Heart right ventricle (tissue), 16 donors: ENCODE data around the gene HES4. TPM values are rescaled to one million over a fixed set of nuclear protein-coding genes. Genes with fewer than 3 reads are reported as not detected.
"Not testable (repeated sequence)": the region's sequence is repeated elsewhere in the genome, so short reads cannot be mapped to it uniquely, and the experiment has no call there.

Source experiments
- ATAC-seq, 8 donors: fragments of 200-7000 bp; cut with Tn5 transposase; one replicate each; pipeline ENCODE4 v1.9.1; 2020; ENCODE audit warnings: mild to moderate bottlenecking in 8 of 8, moderate library complexity in 8 of 8, moderate number of reproducible peaks in 1 of 8
- DNase-seq, 2 donors: peaks; one replicate each; pipeline ENCODE4 v3.0.0-alpha.2; 2020
- H3K27ac ChIP-seq, 10 donors: fragments of 200-600 bp; sonication (generic) in 2 of 10; one replicate each; pipeline versions ENCODE4 v1.5.0 to v1.8.0; 2020 to 2022; ENCODE audit warnings: mild to moderate bottlenecking in 3 of 10
- H3K27me3 ChIP-seq, 7 donors: fragments of 200-600 bp; one replicate each; pipeline ENCODE4 v1.8.0; 2021 to 2022; ENCODE audit warnings: mild to moderate bottlenecking in 2 of 7
- H3K36me3 ChIP-seq, 9 donors: fragments of 200-600 bp; sonication (generic) in 1 of 9; one replicate each; pipeline versions ENCODE4 v1.5.0 to v1.8.0; 2020 to 2022; ENCODE audit warnings: mild to moderate bottlenecking in 2 of 9
- H3K4me1 ChIP-seq, 9 donors: fragments of 200-600 bp; sonication (generic) in 1 of 9; one replicate each; pipeline versions ENCODE4 v1.5.0 to v1.8.0; 2020 to 2022; ENCODE audit warnings: mild to moderate bottlenecking in 4 of 9
- H3K4me3 ChIP-seq, 10 donors: fragments of 200-600 bp; sonication (generic) in 2 of 10; one replicate each; pipeline versions ENCODE4 v1.5.0 to v1.8.0; 2020 to 2022; ENCODE audit warnings: mild to moderate bottlenecking in 7 of 10, moderate library complexity in 2 of 10
- H3K9me3 ChIP-seq, 11 donors: fragments of 200-600 bp in 10 of 11; sonication (generic) in 2 of 11; one replicate each; pipeline versions ENCODE4 v1.5.0 to v1.8.0; 2013 to 2022; ENCODE audit warnings: mild to moderate bottlenecking in 2 of 11, control low read depth in 1 of 11, moderate library complexity in 1 of 11
- CTCF ChIP-seq, 9 donors: fragments of 200-600 bp; sonication (generic) in 2 of 9; IDR thresholded peaks; one replicate each; pipeline versions ENCODE4 v1.5.0 to v1.8.0; 2021 to 2022; ENCODE audit warnings: antibody characterized with exemption in 9 of 9, mild to moderate bottlenecking in 5 of 9, moderate library complexity in 1 of 9
- WGBS, 2 donors: extraction: QIAGEN DNeasy Blood & Tissue Kit; methylation state at CpG; one replicate each; pipeline ENCODE4 v1.1.7; 2013; ENCODE audit warnings: inconsistent platforms in 1 of 2; 5-methylcytosine and 5-hydroxymethylcytosine counted together
- intact Hi-C, 10 donors: fragments of 100-400 bp; cut with DNase I; formaldehyde crosslinking; loops; one replicate each; pipeline versions ENCODE4 v1.11.1 to v1.14.2; 2022
- polyA plus RNA-seq, 2 donors: library from polyadenylated mRNA; stranded (reverse); fragments of 200-250 nt; gene quantifications; one replicate each; pipeline ENCODE4 v1.2.3, GENCODE V29; 2013
- total RNA-seq, 10 donors: library from RNA; stranded (reverse); fragmentation: NEBNext Ultra II Directional in 3 of 10; extraction: Animal tissue kit (Norgen Biotek cat#: 25700) in 3 of 10; gene quantifications; one replicate each; pipeline versions ENCODE4 v1.2.1 to v1.2.4, GENCODE V29; 2021 to 2023
- donor health status: Arrhythmogenic right ventricular cardiomyopathy.
- donor health status: ischemic (EF 13 %, LVEDD 7.1; RV severe dilation, severe dysfunction).
- donor health status: healthy with polysubstance abuse.
- donor health status: DM: no; HTN: yes; CAD: no.
- donor health status: DM: no; HTN: no; CAD: no.
- donor health status: ischemic (EF 25% LVEDD 6.9; RV normal size, moderate dysfunction).
- donor health status: ischemic (EF 25% LVEDD 5.7; RV mildly dilated, moderate dysfunction).
- donor health status: healthy.
- donor health status: DM: yes; HTN: yes; CAD: no.
- donor health status: Ischemic cardiomyopathy.
- donor health status: ischemic (EF 35%, LVEDD 5.7; RV mildly dilated, moderate dysfunction).
- donor health status: nonischemic (EF 11% LVEDD 7.7; RV severe dilation, severe dysfunction).
- donor health status: DM: yes; HTN: yes; CAD: no.
- donor health status: PGD.
- donor health status: ischemic (EF 29% LVEDD 5.4; RV normal size, mild dysfunction).
- donor health status: nonischemic (EF 23%, LVEDD 6.1; RV moderate dilation, normal function).

HES4 gene
- total and polyA plus RNA-seq, 12 donors: 28.5 to 78.1 (median 45.1) TPM

DNA sequence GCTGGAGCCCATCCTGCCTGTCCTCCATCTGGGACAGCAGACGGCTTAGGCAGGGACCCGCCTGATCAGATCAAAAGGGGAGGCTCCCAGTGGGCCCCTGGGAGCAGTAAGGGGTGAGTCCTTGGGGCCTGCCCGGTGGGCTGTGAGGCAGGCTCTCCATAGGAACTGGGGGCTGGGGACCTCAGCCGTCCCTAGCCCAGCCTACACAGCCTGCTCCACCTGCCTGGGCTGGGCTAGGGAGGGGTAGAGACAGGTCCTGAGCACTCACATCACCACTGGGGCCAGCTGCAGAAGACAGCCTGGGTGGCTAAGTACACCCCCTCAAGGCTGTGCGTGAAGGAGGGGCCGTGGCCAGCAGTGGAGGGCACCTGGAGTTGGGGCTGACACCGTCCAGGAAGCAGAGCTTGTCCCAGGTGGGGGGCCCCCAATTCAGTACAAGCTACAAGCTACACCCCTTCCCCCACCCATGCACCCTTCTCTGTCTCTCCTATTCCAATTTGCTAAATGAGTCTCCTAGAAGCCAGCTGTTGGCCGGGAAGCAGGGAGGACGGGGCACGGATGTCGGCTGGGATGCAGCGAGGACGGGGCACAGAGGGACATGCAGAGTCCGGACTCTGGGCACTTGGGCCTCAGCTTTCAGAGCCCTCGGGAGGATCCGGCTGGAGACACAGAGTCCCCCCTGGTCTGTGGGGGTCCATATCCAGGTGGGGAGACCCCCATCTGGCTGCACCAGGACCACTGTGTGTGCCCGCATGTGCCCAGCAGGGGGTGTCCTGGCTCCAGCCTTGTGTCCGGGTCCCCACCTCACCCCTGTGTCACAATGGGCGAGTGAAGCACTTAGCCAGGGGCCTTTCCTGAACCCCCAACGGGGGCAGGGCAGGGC, 15.1 kb upstream of the HES4 start:
- TF ChIP-seq CTCF (IDR thresholded peaks at IDR 0.05): peak in 7 of 9 donors; percentile 25 to 48 (median 33)
- no peaks in the 10 kb centered on the region for H3K36me3 ChIP-seq
- peak overlapping the region in 9 of 10 donors; percentile 84 to 96 (median 90) for H3K27ac ChIP-seq
- no peaks in the 10 kb centered on the region for H3K9me3 ChIP-seq
- whole genome bisulfite sequencing, 2 donors: 76 to 78% methylated on average over 20 of the region's 20 CpGs
- peak in 1 of 8 donors; percentile 8 for ATAC-seq
- H3K27me3 ChIP-seq: peaks cover 0 to under 1% (median 0%) of the 10 kb centered on the region in 7 donors
- peaks cover 5 to 32% (median 18%) of the 10 kb centered on the region in 9 donors for H3K4me1 ChIP-seq
- DNase-seq: peak in 1 of 2 donors; percentile 33
- peak overlapping the region in 9 of 10 donors; percentile 48 to 80 (median 73) for H3K4me3 ChIP-seq
- intact Hi-C loops: loop anchor here in 2 of 10 donors (5.0 to 10.0 kb wide), 3 partner anchors 47 to 102 kb away; partner anchors contain the start of gene C1orf159 (in 1 of the 2)

DNA sequence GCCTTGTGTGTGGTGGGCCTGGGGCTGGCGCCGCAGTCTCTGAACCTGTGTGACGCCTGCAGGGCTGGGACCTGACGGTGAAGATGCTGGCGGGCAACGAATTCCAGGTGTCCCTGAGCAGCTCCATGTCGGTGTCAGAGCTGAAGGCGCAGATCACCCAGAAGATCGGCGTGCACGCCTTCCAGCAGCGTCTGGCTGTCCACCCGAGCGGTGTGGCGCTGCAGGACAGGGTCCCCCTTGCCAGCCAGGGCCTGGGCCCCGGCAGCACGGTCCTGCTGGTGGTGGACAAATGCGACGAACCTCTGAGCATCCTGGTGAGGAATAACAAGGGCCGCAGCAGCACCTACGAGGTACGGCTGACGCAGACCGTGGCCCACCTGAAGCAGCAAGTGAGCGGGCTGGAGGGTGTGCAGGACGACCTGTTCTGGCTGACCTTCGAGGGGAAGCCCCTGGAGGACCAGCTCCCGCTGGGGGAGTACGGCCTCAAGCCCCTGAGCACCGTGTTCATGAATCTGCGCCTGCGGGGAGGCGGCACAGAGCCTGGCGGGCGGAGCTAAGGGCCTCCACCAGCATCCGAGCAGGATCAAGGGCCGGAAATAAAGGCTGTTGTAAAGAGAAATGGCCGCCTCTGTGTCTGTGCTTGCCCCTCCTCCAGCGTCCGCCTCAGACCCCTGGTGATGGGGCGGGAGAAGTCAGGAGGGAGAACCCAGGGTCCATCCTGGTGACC, 14.2 kb upstream of the HES4 start:
- DNase-seq: no peak
- WGBS, 2 donors: 53 to 54% methylated on average over 41 of the region's 41 CpGs
- TF ChIP-seq CTCF (IDR thresholded peaks at IDR 0.05): no peak
- H3K9me3 ChIP-seq: no peaks in the 10 kb centered on the region
- H3K4me1 ChIP-seq: peaks cover 5 to 31% (median 17%) of the 10 kb centered on the region in 9 donors
- no peaks in the 10 kb centered on the region for H3K36me3 ChIP-seq
- peak overlapping the region; percentile 32 to 96 (median 90) for H3K27ac ChIP-seq
- ATAC-seq: peak; percentile 24 to 71 (median 48)
- intact Hi-C loops: loop anchor here in 1 of 10 donors (10.0 kb wide), 1 partner anchor 51 kb away; no protein-coding TSS in a partner anchor
- H3K4me3 ChIP-seq: peak overlapping the region; percentile 48 to 80 (median 72)
- H3K27me3 ChIP-seq: no peaks in the 10 kb centered on the region

- intact Hi-C loops: loop anchor here in 1 of 10 donors (10.0 kb wide), 1 partner anchor 51 kb away; no protein-coding TSS in a partner anchor
- WGBS, 2 donors: 2 to 5% methylated on average over 30 of the region's 30 CpGs
- ATAC-seq (peak; percentile 89 to 96 (median 94)), DNase-seq (peak; percentile 89 to 94)
- Histone ChIP-seq H3K27me3 (no peaks in the 10 kb centered on the region), H3K36me3 (no peaks in the 10 kb centered on the region), H3K27ac (peak within 1 kb of the TSS; percentile 32 to 96 (median 90)), H3K4me1 (peaks cover 5 to 28% (median 16%) of the 10 kb centered on the region in 9 donors), H3K9me3 (no peaks in the 10 kb centered on the region), H3K4me3 (peak within 1 kb of the TSS; percentile 48 to 80 (median 72))
- TF ChIP-seq CTCF (IDR thresholded peaks at IDR 0.05): peak in 1 of 9 donors; percentile 18
These were observed 13.4 kb upstream of the HES4 start, which contains the start of gene ISG15 for GRCh38 chr1:1013105-1013921. ISG15 (plus strand) TSS chr1:1013497; CDS start chr1:1013574, 77 bp downstream.

DNA sequence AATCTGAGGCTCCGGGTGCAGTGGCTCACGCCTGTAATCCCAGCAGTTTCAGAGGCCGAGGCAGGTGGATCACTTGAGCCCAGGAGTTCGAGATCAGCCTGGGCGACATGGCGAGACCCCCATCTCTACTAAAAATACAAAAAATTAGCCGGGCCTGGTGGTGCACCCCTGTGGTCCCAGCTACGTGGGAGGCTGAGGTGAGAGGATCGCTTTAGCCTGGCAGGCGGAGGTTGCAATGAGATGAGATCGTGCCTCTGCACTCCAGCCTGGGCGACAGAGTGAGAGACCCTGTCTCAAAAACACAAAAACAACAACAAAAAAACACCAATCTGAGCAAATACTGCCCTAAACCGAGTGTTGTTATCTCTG, 12.8 kb upstream of the HES4 start:
- H3K4me1 ChIP-seq: peaks cover 5 to 28% (median 16%) of the 10 kb centered on the region in 9 donors
- intact Hi-C loops: loop anchor here in 1 of 10 donors (10.0 kb wide), 1 partner anchor 52 kb away; no protein-coding TSS in a partner anchor
- H3K4me3 ChIP-seq: peak overlapping the region; percentile 48 to 80 (median 72)
- DNase-seq, H3K27me3 ChIP-seq, H3K36me3 ChIP-seq, H3K9me3 ChIP-seq, ATAC-seq: not testable (repeated sequence)
- 59 to 70% methylated on average over 13 of the region's 13 CpGs for WGBS, 2 donors
- H3K27ac ChIP-seq: peak overlapping the region; percentile 32 to 96 (median 90)
